ENCODE results near the gene SLC35F6. TPM values are rescaled to one million over a fixed set of nuclear protein-coding genes. Genes with fewer than 3 reads are reported as not detected.
"Not testable (repeated sequence)": the region's sequence is repeated elsewhere in the genome, so short reads cannot be mapped to it uniquely, and the experiment has no call there.

The SLC35F6 gene
- polyA plus RNA-seq, 1 donor from 2014 or later, result 10.8 TPM

- Histone ChIP-seq H2AFZ (ENCODE audit: low read depth, low read length) (no peak overlapping the region), H3K4me3 (ENCODE audit: low read length) (no peak overlapping the region), H4K20me1 (ENCODE audit: insufficient read depth) (no peaks in the 10 kb centered on the region), H3K4me2 (ENCODE audit: low read length) (no peak overlapping the region), H3K27me3 (ENCODE audit: insufficient read depth, low read depth, low read length) (no peaks in the 10 kb centered on the region), H3K79me2 (replicated peaks; ENCODE audit: insufficient read depth, low read length) (peaks cover 6% of the 10 kb centered on the region), H3K9me2 (ENCODE audit: insufficient read depth, low read length) (no peaks in the 10 kb centered on the region), H3K36me3 (ENCODE audit: insufficient read depth, low read length) (no peaks in the 10 kb centered on the region), H3K9ac (ENCODE audit: low read length) (no peak overlapping the region), H3K9me3 (ENCODE audit: low read length) (no peaks in the 10 kb centered on the region), H3F3A (ENCODE audit: insufficient read depth, low read length, poor library complexity, severe bottlenecking) (no peaks in the 10 kb centered on the region), H3K27ac (ENCODE audit: low read length) (no peak overlapping the region)
- TF ChIP-seq EZH2 (IDR thresholded peaks at IDR 0.05; ENCODE audit: borderline replicate concordance, insufficient read depth, low read length, poor library complexity, severe bottlenecking) (no peak), POLR2AphosphoS5 (IDR thresholded peaks at IDR 0.05) (no peak), TAF1 (IDR thresholded peaks at IDR 0.05; ENCODE audit: low read depth) (no peak), REST (IDR thresholded peaks at IDR 0.05; ENCODE audit: borderline replicate concordance) (no peak), CTCF (IDR thresholded peaks at IDR 0.05; ENCODE audit: poor library complexity, severe bottlenecking) (no peak), MXI1 (conservative IDR thresholded peaks at IDR 0.05; ENCODE audit: poor library complexity, severe bottlenecking) (no peak), RAD21 (conservative IDR thresholded peaks at IDR 0.05) (no peak), SMC3 (conservative IDR thresholded peaks at IDR 0.05; ENCODE audit: poor library complexity) (no peak), EP300 (conservative IDR thresholded peaks at IDR 0.05; ENCODE audit: poor library complexity, severe bottlenecking) (no peak)
Observed at GRCh38 chr2:26759845-26760244, 4.2 kb upstream of the SLC35F6 start.

GRCh38 chr2:26760991-26761390, 3.1 kb upstream of the SLC35F6 start:
- H3K4me3 ChIP-seq (ENCODE audit: low read length); H2AFZ ChIP-seq (ENCODE audit: low read depth, low read length); H3K27me3 ChIP-seq (ENCODE audit: insufficient read depth, low read depth, low read length); H3K9ac ChIP-seq (ENCODE audit: low read length); H3K27ac ChIP-seq (ENCODE audit: low read length); H3K4me2 ChIP-seq (ENCODE audit: low read length); H4K20me1 ChIP-seq (ENCODE audit: insufficient read depth); H3F3A ChIP-seq (ENCODE audit: insufficient read depth, low read length, poor library complexity, severe bottlenecking); H3K9me2 ChIP-seq (ENCODE audit: insufficient read depth, low read length); H3K36me3 ChIP-seq (ENCODE audit: insufficient read depth, low read length); H3K9me3 ChIP-seq (ENCODE audit: low read length): not testable (repeated sequence)
- H3K79me2 ChIP-seq (replicated peaks; ENCODE audit: insufficient read depth, low read length), result peaks cover 12% of the 10 kb centered on the region

GRCh38 chr2:26763019-26763418, 1.1 kb upstream of the SLC35F6 start:
- Histone ChIP-seq H3K27me3 (ENCODE audit: insufficient read depth, low read depth, low read length) (no peaks in the 10 kb centered on the region), H3K79me2 (replicated peaks; ENCODE audit: insufficient read depth, low read length) (peaks cover 12% of the 10 kb centered on the region), H2AFZ (ENCODE audit: low read depth, low read length) (no peak overlapping the region), H3K9me2 (ENCODE audit: insufficient read depth, low read length) (no peaks in the 10 kb centered on the region), H3K4me2 (ENCODE audit: low read length) (no peak overlapping the region), H3K9ac (ENCODE audit: low read length) (no peak overlapping the region), H4K20me1 (ENCODE audit: insufficient read depth) (no peaks in the 10 kb centered on the region), H3K9me3 (ENCODE audit: low read length) (no peaks in the 10 kb centered on the region), H3K27ac (ENCODE audit: low read length) (no peak overlapping the region), H3K4me3 (ENCODE audit: low read length) (no peak overlapping the region), H3K36me3 (ENCODE audit: insufficient read depth, low read length) (no peaks in the 10 kb centered on the region), H3F3A (ENCODE audit: insufficient read depth, low read length, poor library complexity, severe bottlenecking) (no peaks in the 10 kb centered on the region)
- TF ChIP-seq REST (IDR thresholded peaks at IDR 0.05; ENCODE audit: borderline replicate concordance) (no peak), CTCF (IDR thresholded peaks at IDR 0.05; ENCODE audit: poor library complexity, severe bottlenecking) (no peak), SMC3 (conservative IDR thresholded peaks at IDR 0.05; ENCODE audit: poor library complexity) (no peak), EP300 (conservative IDR thresholded peaks at IDR 0.05; ENCODE audit: poor library complexity, severe bottlenecking) (no peak), TAF1 (IDR thresholded peaks at IDR 0.05; ENCODE audit: low read depth) (no peak), MXI1 (conservative IDR thresholded peaks at IDR 0.05; ENCODE audit: poor library complexity, severe bottlenecking) (no peak)
